GM23338 (cell line): ENCODE results near the gene LMOD1. TPM values are rescaled to one million over a fixed set of nuclear protein-coding genes. Genes with fewer than 3 reads are reported as not detected.

ENCODE experiments used
- ATAC-seq: fragments of 200-7000 bp; cut with Tn5 transposase; 3 replicates; pipeline ENCODE4 v1.9.1; 2020
- DNase-seq: peaks from one replicate; pipeline ENCODE4 v3.0.0-alpha.2; 2015; ENCODE audit warnings: low spot score
- H2AFZ ChIP-seq: fragments of 200-600 bp; sonication (generic); 2 replicates; pipeline ENCODE4 v1.8.0; 2016; ENCODE audit warnings: antibody characterized with exemption, mild to moderate bottlenecking, moderate library complexity
- H3F3A ChIP-seq: fragments of 200-600 bp; sonication (generic); replicated peaks from 2 replicates; pipeline ENCODE4 v1.8.0; 2017; ENCODE audit warnings: antibody characterized with exemption, mixed run types, low read depth
- H3K27ac ChIP-seq: fragments of 200-600 bp; sonication (generic); 2 replicates; pipeline ENCODE4 v1.6.1; 2016; ENCODE audit warnings: low read depth
- H3K27me3 ChIP-seq: fragments of 200-600 bp; sonication (generic); 2 replicates; pipeline ENCODE4 v1.8.0; 2016; ENCODE audit warnings: mild to moderate bottlenecking, mixed run types, moderate library complexity; ENCODE audit not compliant: insufficient read depth
- H3K36me3 ChIP-seq: fragments of 200-600 bp; sonication (generic); 2 replicates; pipeline ENCODE4 v1.8.0; 2016; ENCODE audit warnings: mild to moderate bottlenecking; ENCODE audit not compliant: insufficient read depth
- H3K4me1 ChIP-seq: fragments of 200-600 bp; sonication (generic); 2 replicates; pipeline ENCODE4 v1.8.0; 2016; ENCODE audit warnings: mild to moderate bottlenecking, moderate library complexity; ENCODE audit not compliant: insufficient read depth
- H3K4me2 ChIP-seq: fragments of 200-600 bp; sonication (generic); 2 replicates; pipeline ENCODE4 v1.7.1; 2017; ENCODE audit warnings: mixed run types
- H3K4me3 ChIP-seq: fragments of 200-600 bp; sonication (generic); 2 replicates; pipeline ENCODE4 v1.6.1; 2016; ENCODE audit warnings: mixed run types
- H3K79me2 ChIP-seq: fragments of 200-600 bp; sonication (generic); replicated peaks from 2 replicates; pipeline ENCODE4 v1.8.0; 2017; ENCODE audit warnings: mild to moderate bottlenecking; ENCODE audit not compliant: insufficient read depth
- H3K9me2 ChIP-seq: fragments of 200-600 bp; sonication (generic); 2 replicates; pipeline ENCODE4 v1.8.0; 2017; ENCODE audit not compliant: insufficient read depth
- H4K20me1 ChIP-seq: fragments of 200-600 bp; sonication (generic); replicated peaks from 2 replicates; pipeline ENCODE4 v1.8.0; 2017; ENCODE audit warnings: mild to moderate bottlenecking; ENCODE audit not compliant: insufficient read depth
- H3K27ac Mint-ChIP-seq: 2 replicates; pipeline ENCODE4 v1.8.0; 2020; ENCODE audit warnings: inconsistent platforms, mild to moderate bottlenecking, moderate library complexity, mixed read lengths
- H3K27me3 Mint-ChIP-seq: 3 replicates; pipeline ENCODE4 v1.8.0; 2022; ENCODE audit warnings: low read depth, mild to moderate bottlenecking, moderate library complexity, mixed read lengths, inconsistent platforms; ENCODE audit not compliant: insufficient read depth, poor library complexity
- H3K36me3 Mint-ChIP-seq: 3 replicates; pipeline ENCODE4 v1.8.0; 2021; ENCODE audit warnings: low read depth, mild to moderate bottlenecking, inconsistent platforms, moderate library complexity, mixed read lengths
- H3K4me1 Mint-ChIP-seq: 3 replicates; pipeline ENCODE4 v1.8.0; 2020; ENCODE audit warnings: mild to moderate bottlenecking, inconsistent platforms, mixed read lengths
- H3K4me3 Mint-ChIP-seq: 3 replicates; pipeline ENCODE4 v1.8.0; 2021; ENCODE audit warnings: moderate library complexity, mild to moderate bottlenecking, inconsistent platforms, mixed read lengths
- H3K9me3 Mint-ChIP-seq: 3 replicates; pipeline ENCODE4 v1.8.0; 2020; ENCODE audit warnings: moderate library complexity, mild to moderate bottlenecking, inconsistent platforms, mixed read lengths
- CREB1 ChIP-seq: fragments of 250-450 bp; sonication (Bioruptor Pico); IDR thresholded peaks from 2 replicates; pipeline ENCODE4 v1.5.0; 2020; ENCODE audit warnings: low read depth, mild to moderate bottlenecking, moderate library complexity
- CTCF ChIP-seq, 2 experiments: fragments of 200-600 bp in 1 of 2; sonication (generic) in 1 of 2; conservative IDR thresholded peaks; 2 replicates each; pipeline versions ENCODE4 v1.5.1 to v1.6.1; 2016 to 2017; ENCODE audit warnings: antibody characterized with exemption in 2 of 2, low read depth in 2 of 2, mild to moderate bottlenecking in 2 of 2, moderate library complexity in 1 of 2
- EZH2 ChIP-seq: fragments of 200-600 bp; sonication (generic); IDR thresholded peaks from one replicate; pipeline ENCODE4 v1.8.0; 2017; ENCODE audit warnings: antibody characterized with exemption, mild to moderate bottlenecking, low read depth; ENCODE audit not compliant: unreplicated experiment
- EZH2phosphoT487 ChIP-seq: fragments of 200-600 bp; sonication (generic); IDR thresholded peaks from one replicate; pipeline ENCODE4 v1.8.1; 2018; ENCODE audit warnings: antibody characterized with exemption; ENCODE audit not compliant: unreplicated experiment
- JUNB ChIP-seq: IDR thresholded peaks from one replicate; pipeline ENCODE4 v1.6.1; 2016; ENCODE audit warnings: antibody characterized with exemption; ENCODE audit not compliant: unreplicated experiment
- NANOG ChIP-seq: IDR thresholded peaks from 2 replicates; pipeline ENCODE4 v1.6.1; 2016; ENCODE audit warnings: antibody characterized with exemption, borderline replicate concordance
- POLR2AphosphoS5 ChIP-seq: IDR thresholded peaks from 2 replicates; pipeline ENCODE4 v1.6.1; 2016; ENCODE audit warnings: antibody characterized with exemption, low read depth
- STAT1 ChIP-seq: IDR thresholded peaks from one replicate; pipeline ENCODE4 v1.6.1; 2016; ENCODE audit warnings: antibody characterized with exemption; ENCODE audit not compliant: unreplicated experiment
- ZNF114 ChIP-seq: fragments of 250-450 bp; sonication (Bioruptor Pico); IDR thresholded peaks from 2 replicates; pipeline ENCODE4 v1.5.0; 2020; ENCODE audit warnings: mild to moderate bottlenecking, moderate library complexity
- ZNF331 ChIP-seq: fragments of 250-450 bp; sonication (Bioruptor Pico); IDR thresholded peaks from 2 replicates; pipeline ENCODE4 v1.5.0; 2020; ENCODE audit warnings: low read depth, mild to moderate bottlenecking, moderate library complexity
- long read RNA-seq: library from polyadenylated mRNA; unstranded; transcript quantifications from one replicate; pipeline ENCODE4 v2.0.0, GENCODE V29; 2020; ENCODE audit not compliant: unreplicated experiment
- polyA plus RNA-seq: library from polyadenylated mRNA; unstranded; fragments of >200 nt; fragmentation: Nextera tagmentation; extraction: Ambion mirVana; gene quantifications from 2 replicates; pipeline ENCODE4 v1.2.1, GENCODE V29; 2016
- total RNA-seq: library from RNA; depleted of rRNA; stranded (reverse); fragments of >200 nt; shearing (Covaris generic); gene quantifications from 2 replicates; pipeline ENCODE4 v1.2.3, GENCODE V29; 2014; rRNA removed
- TF ChIP-seq, protein P1 (sequence below): IDR thresholded peaks from 2 replicates; pipeline ENCODE4 v1.6.1; 2016; ENCODE audit warnings: antibody characterized with exemption
- TF ChIP-seq, protein P2 (sequence below): fragments of 250-450 bp; sonication (Bioruptor Pico); IDR thresholded peaks from 2 replicates; pipeline ENCODE4 v1.5.0; 2020; ENCODE audit warnings: mild to moderate bottlenecking, moderate library complexity

The LMOD1 gene
- 0.82 and 1.7 TPM in 2 replicates for total RNA-seq
- 0.74 and 1.0 TPM in 2 replicates for polyA plus RNA-seq
- long read RNA-seq, partial matches to known transcripts: 0 of 1 reads
- long read RNA-seq, other reads (novel, unspliced or antisense): 1 of 1 reads

- H3K36me3 Mint-ChIP-seq: no peaks in the 10 kb centered on the region
- H3K9me3 Mint-ChIP-seq: no peaks in the 10 kb centered on the region
- peak; percentile 86 for ATAC-seq
- Histone ChIP-seq H3K79me2 (no peaks in the 10 kb centered on the region), H3K27me3 (peaks cover 18% of the 10 kb centered on the region), H3K4me2 (peak within 1 kb of the TSS; percentile 87), H3F3A (peaks cover 2% of the 10 kb centered on the region; the same call in 1 of the 2 replicates), H2AFZ (peak within 1 kb of the TSS; percentile 93), H3K4me1 (peaks cover under 1% of the 10 kb centered on the region; the same call in 1 of the 2 replicates), H3K4me3 (peak within 1 kb of the TSS; percentile 55), H3K36me3 (no peaks in the 10 kb centered on the region), H3K9me2 (no peaks in the 10 kb centered on the region), H4K20me1 (no peaks in the 10 kb centered on the region), H3K27ac (no peak within 1 kb of the TSS)
- TF ChIP-seq CTCF (conservative IDR thresholded peaks at IDR 0.05; ENCODE audit: low read depth in 2 of 2): no peak
- peak; percentile 63 for TF ChIP-seq POLR2AphosphoS5
- TF ChIP-seq CREB1 (CRISPR knock-in tag): 0 out of 2 replicates have a peak, but pooled peaks have one; percentile 5
- H3K27me3 Mint-ChIP-seq: peaks cover 21% of the 10 kb centered on the region
- H3K4me3 Mint-ChIP-seq: peak within 1 kb of the TSS; percentile 84
- peak; percentile 96 for DNase-seq
- H3K27ac Mint-ChIP-seq: no peak within 1 kb of the TSS
- H3K4me1 Mint-ChIP-seq: peaks cover 33% of the 10 kb centered on the region
Measured at GRCh38 chr1:201946224-201946908, at the start of gene LMOD1. Gene LMOD1, minus strand, starts transcription at chr1:201946548. Its CDS starts 208 bp downstream, at chr1:201946340.

DNA sequence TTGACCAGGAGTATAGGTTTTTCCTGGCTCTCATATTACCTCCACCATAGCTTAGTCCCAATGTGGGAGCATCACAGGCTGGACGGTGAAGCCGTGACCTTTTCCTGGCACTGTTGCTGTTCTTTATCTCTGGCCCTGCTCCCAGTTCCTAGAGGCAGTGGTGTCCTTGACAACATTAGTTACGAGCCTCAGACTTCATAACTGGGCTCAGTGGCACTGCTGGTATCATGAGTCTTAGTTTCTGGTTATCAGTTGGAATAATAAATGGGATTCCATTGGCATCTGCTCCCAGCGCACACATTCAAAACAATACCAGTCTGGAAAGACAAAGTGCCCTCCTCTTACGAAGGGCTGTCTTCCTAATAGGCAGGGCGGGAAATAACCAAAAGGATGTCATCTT is 44.1 kb upstream of the LMOD1 start:
- DNase-seq (no peak), ATAC-seq (no peak)
- H2AFZ ChIP-seq: no peak overlapping the region
- H3K4me2 ChIP-seq: no peak overlapping the region
- peaks cover 4% of the 10 kb centered on the region; the same call in 1 of the 2 replicates for H4K20me1 ChIP-seq
- Mint-ChIP-seq H3K4me3 (no peak overlapping the region), H3K9me3 (no peaks in the 10 kb centered on the region), H3K36me3 (peaks cover 56% of the 10 kb centered on the region), H3K27me3 (peaks cover 4% of the 10 kb centered on the region), H3K4me1 (peaks cover 5% of the 10 kb centered on the region), H3K27ac (no peak overlapping the region)
- H3K9me2 ChIP-seq: no peaks in the 10 kb centered on the region
- H3K36me3 ChIP-seq: peaks cover 25% of the 10 kb centered on the region; the same call in 1 of the 2 replicates
- H3K4me3 ChIP-seq: no peak overlapping the region
- TF ChIP-seq JUNB (no peak), EZH2 (no peak), NANOG (no peak), ZNF331 (no peak), ZNF114 (CRISPR knock-in tag) (no peak), POLR2AphosphoS5 (no peak), STAT1 (no peak), EZH2phosphoT487 (no peak), CREB1 (CRISPR knock-in tag) (no peak)
- TF ChIP-seq, protein P1, sequence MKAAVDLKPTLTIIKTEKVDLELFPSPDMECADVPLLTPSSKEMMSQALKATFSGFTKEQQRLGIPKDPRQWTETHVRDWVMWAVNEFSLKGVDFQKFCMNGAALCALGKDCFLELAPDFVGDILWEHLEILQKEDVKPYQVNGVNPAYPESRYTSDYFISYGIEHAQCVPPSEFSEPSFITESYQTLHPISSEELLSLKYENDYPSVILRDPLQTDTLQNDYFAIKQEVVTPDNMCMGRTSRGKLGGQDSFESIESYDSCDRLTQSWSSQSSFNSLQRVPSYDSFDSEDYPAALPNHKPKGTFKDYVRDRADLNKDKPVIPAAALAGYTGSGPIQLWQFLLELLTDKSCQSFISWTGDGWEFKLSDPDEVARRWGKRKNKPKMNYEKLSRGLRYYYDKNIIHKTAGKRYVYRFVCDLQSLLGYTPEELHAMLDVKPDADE: no peak
- TF ChIP-seq, protein P2, sequence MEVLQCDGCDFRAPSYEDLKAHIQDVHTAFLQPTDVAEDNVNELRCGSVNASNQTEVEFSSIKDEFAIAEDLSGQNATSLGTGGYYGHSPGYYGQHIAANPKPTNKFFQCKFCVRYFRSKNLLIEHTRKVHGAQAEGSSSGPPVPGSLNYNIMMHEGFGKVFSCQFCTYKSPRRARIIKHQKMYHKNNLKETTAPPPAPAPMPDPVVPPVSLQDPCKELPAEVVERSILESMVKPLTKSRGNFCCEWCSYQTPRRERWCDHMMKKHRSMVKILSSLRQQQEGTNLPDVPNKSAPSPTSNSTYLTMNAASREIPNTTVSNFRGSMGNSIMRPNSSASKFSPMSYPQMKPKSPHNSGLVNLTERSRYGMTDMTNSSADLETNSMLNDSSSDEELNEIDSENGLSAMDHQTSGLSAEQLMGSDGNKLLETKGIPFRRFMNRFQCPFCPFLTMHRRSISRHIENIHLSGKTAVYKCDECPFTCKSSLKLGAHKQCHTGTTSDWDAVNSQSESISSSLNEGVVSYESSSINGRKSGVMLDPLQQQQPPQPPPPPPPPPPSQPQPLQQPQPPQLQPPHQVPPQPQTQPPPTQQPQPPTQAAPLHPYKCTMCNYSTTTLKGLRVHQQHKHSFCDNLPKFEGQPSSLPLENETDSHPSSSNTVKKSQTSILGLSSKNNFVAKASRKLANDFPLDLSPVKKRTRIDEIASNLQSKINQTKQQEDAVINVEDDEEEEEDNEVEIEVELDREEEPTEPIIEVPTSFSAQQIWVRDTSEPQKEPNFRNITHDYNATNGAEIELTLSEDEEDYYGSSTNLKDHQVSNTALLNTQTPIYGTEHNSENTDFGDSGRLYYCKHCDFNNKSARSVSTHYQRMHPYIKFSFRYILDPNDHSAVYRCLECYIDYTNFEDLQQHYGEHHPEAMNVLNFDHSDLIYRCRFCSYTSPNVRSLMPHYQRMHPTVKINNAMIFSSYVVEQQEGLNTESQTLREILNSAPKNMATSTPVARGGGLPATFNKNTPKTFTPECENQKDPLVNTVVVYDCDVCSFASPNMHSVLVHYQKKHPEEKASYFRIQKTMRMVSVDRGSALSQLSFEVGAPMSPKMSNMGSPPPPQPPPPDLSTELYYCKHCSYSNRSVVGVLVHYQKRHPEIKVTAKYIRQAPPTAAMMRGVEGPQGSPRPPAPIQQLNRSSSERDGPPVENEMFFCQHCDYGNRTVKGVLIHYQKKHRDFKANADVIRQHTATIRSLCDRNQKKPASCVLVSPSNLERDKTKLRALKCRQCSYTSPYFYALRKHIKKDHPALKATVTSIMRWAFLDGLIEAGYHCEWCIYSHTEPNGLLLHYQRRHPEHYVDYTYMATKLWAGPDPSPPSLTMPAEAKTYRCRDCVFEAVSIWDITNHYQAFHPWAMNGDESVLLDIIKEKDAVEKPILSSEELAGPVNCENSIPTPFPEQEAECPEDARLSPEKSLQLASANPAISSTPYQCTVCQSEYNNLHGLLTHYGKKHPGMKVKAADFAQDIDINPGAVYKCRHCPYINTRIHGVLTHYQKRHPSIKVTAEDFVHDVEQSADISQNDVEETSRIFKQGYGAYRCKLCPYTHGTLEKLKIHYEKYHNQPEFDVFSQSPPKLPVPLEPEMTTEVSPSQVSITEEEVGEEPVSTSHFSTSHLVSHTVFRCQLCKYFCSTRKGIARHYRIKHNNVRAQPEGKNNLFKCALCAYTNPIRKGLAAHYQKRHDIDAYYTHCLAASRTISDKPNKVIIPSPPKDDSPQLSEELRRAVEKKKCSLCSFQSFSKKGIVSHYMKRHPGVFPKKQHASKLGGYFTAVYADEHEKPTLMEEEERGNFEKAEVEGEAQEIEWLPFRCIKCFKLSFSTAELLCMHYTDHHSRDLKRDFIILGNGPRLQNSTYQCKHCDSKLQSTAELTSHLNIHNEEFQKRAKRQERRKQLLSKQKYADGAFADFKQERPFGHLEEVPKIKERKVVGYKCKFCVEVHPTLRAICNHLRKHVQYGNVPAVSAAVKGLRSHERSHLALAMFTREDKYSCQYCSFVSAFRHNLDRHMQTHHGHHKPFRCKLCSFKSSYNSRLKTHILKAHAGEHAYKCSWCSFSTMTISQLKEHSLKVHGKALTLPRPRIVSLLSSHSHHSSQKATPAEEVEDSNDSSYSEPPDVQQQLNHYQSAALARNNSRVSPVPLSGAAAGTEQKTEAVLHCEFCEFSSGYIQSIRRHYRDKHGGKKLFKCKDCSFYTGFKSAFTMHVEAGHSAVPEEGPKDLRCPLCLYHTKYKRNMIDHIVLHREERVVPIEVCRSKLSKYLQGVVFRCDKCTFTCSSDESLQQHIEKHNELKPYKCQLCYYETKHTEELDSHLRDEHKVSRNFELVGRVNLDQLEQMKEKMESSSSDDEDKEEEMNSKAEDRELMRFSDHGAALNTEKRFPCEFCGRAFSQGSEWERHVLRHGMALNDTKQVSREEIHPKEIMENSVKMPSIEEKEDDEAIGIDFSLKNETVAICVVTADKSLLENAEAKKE (CRISPR knock-in tag): no peak
- 0 out of 2 replicates have a peak, but pooled peaks cover 3% of the 10 kb centered on the region for H3F3A ChIP-seq
- no peaks in the 10 kb centered on the region; the same call in 1 of the 2 replicates for H3K4me1 ChIP-seq
- H3K27me3 ChIP-seq: no peaks in the 10 kb centered on the region
- no peak overlapping the region for H3K27ac ChIP-seq
- H3K79me2 ChIP-seq: peaks cover 24% of the 10 kb centered on the region
